HG03378 (cell line): ENCODE data around the gene NLGN1.
"Not testable (repeated sequence)": the region's sequence is repeated elsewhere in the genome, so short reads cannot be mapped to it uniquely, and the experiment has no call there.

Experiments used
- ATAC-seq: cut with Tn5 transposase; IDR thresholded peaks from one replicate; pipeline ENCODE4 v1.9.1; 2021; ENCODE audit warnings: mild to moderate bottlenecking, moderate library complexity; ENCODE audit not compliant: unreplicated experiment

NLGN1 gene

DNA sequence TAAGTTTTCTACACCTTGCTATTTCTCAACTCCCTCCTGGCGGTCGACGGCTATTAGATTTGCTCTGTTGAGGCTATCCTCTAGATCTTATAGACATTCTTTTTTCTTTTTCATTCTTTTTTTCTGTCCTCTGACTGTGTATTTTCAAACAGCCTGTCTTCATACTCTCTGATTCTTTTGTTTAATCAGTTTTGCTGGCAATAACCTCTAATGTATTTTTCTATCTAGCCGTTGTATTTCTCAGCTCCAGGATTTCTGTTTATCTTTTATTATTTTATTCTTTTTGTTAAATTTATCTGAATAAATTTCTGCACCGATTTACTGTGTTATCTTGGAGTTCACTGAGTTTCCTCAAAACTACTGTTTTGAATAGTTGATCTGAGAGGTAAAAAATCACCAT, 31.5 kb downstream of the NLGN1 start:
- ATAC-seq, result no peak

- ATAC-seq, result no peak
These were observed 32.0 kb downstream of the NLGN1 start for GRCh38 chr3:173429527-173429926.

GRCh38 chr3:173430576-173430975, 33.0 kb downstream of the NLGN1 start:
- no peak for ATAC-seq

DNA sequence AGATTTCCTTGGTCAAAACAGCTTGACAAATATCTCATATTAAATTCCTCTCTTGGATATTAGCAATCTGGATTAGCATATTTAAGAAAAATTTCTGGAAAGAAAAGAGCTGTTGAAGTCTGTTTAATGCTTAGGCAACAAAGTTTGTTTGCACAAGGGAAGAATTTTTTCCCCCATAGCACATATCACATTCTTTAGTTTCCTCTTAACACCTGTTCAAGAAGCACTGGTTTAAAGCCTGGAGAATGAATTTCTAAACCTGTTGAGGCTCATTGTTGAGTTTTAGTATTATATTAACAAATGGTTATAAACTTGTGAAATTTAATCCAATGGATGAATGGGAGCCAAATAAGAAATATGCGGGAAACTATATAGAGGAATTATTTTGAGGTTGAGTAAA, 41.5 kb downstream of the NLGN1 start:
- no peak for ATAC-seq

DNA sequence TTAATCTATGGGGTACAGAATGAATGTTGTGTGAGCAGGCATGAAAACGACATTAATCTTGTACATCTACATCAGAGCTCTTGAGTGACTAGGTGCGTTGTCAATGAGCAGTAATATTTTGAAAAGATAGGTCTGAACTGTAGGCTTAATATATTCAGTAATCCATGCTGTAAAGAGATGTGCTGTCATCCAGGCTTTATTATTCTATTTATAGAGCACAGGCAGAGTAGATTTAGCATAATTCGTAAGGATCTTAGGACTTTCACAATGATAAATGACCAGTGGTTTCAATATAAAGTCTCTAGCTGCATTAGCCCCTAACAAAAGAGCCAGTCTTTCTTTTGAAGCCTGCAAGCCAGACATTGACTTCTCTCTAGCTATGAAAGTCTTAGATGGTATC, 43.0 kb downstream of the NLGN1 start:
- no peak for ATAC-seq

GRCh38 chr3:173451561-173451960, 54.0 kb downstream of the NLGN1 start:
- ATAC-seq, result not testable (repeated sequence)

DNA sequence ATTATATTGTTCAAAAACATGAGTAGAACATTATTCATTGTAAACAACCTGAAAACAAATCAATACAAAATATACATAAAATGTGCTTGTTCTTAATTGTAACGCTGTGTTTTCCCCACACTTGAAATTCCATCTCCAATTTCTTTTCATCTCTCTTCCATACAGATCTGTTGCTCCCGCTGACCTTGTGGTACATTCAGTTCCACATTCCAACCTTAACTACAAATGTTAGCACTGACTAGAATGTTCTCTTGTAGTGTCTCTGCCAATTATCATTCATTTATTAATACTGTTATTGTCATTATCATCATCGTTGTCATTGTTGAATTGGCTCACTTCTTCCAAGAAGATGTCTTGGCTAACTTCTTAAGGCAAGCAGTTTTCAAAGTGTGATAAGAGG, 65.7 kb downstream of the NLGN1 start:
- no peak for ATAC-seq

DNA sequence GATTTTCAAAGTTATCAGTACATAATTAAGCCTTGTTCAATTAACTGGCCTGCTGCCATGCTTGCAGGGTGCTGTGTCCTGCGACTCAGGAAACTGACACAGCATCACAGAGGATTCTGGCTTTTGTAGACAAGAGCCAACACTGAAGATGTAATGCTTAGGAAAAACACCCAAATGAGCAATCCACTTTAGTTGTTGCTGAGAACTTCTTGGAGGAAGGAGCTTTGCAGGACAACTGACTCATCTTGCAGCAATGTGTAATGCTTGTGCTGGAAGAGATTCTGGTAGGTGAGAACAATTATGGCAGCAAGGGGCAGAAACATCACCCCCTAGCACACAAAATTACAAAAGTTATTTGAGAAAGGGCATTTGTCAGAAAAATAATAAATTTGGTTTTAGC, 67.6 kb downstream of the NLGN1 start:
- no peak for ATAC-seq

DNA sequence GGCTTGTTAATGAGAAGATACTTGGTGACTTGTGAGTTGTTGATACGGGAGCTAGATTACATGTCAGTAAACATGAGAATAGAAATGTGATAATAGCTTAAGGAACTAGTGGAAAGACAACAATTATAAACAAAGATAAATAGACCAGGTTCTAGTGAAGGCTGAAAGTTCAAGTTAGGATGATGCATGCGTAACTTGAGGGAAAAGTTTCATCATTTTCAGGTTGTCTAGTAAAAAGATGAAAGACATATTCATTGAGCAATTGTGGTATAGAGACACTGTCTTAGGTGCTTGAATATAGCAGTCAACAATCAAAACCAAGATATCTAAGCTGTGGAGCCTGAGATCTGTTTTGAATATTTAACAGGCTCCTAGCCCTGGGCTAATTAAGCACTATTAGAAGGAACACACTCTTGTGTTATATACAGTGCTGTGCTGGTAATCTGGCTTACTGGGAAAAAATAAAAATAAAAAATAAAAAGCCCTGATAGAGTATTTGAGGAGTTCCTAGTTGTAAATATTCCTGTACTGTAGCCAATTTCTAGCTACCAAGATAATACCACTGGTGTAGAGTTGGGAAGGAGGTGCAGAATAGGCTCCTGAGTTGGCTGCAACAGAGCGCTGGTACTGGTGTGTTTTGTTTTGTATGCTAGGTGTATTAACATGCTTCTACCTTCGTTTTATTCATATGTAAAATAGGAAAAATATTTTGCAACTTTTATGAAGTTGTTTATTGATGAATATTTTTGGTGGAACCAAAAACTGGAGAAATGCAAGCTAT, 68.5 kb downstream of the NLGN1 start:
- no peak for ATAC-seq

- no peak for ATAC-seq
These were observed 70.0 kb downstream of the NLGN1 start for GRCh38 chr3:173467501-173467900.

DNA sequence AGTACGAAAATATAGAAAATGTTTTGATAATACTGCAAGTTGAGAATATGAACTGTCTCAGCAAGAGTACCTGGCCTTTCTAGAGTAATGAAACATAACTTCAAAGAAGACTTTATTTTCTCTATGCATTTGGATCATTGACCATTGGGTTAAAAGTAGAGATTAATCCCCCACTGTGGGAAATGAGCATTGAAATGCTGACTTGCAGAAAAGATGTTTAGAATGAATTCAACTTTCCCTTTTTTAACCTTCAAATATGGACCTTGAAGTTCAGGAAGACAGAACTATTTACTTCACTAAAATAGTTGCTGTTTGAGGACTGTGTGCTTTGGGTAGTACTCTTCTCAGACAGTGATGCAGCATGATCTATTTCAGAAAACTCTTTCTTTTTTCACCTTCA, 75.7 kb downstream of the NLGN1 start:
- ATAC-seq, result no peak

DNA sequence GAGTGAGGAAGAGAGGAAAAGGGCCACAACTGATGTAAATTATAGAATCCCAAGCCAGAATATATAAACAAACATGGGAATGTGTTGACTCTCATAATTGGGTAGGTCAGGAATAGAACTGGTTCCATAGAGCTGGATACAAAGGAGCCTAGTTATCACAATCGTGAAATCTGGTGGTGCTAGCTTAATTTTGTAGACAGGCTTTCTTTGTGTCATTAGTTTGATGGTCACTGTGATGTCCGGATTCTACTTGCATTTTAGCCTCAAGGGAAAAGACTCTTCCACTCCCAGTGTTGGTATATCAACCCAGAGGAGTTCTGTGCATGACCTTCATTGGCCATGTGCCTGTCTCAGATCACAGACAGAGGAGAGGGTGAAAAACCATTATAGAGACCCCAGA, 81.8 kb downstream of the NLGN1 start:
- ATAC-seq, result no peak

GRCh38 chr3:173501931-173502489, 104.5 kb downstream of the NLGN1 start:
- ATAC-seq, result no peak

GRCh38 chr3:173502983-173503568, 105.5 kb downstream of the NLGN1 start:
- ATAC-seq, result no peak

- no peak for ATAC-seq
These were observed 113.0 kb downstream of the NLGN1 start for GRCh38 chr3:173510565-173510964.

DNA sequence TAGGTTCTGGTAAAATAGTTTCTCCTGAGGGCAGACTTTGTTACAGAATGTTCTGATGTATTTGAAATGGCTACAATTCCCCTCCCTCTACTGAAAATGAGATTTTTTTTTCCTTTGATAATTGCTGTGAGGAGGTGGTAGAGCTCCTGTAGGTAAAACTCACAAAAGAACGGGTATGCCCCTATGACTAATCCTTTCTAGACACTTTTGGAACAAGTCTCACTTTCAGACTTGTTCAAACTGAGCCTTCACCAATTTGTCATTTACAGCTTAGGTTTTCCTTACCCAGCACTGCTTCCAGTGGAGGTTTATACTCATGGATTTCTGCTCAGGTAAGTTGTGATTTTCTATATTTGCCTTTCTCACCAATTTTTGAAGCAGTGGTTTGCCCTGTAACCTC, 115.6 kb downstream of the NLGN1 start:
- peak; percentile 77 for ATAC-seq

DNA sequence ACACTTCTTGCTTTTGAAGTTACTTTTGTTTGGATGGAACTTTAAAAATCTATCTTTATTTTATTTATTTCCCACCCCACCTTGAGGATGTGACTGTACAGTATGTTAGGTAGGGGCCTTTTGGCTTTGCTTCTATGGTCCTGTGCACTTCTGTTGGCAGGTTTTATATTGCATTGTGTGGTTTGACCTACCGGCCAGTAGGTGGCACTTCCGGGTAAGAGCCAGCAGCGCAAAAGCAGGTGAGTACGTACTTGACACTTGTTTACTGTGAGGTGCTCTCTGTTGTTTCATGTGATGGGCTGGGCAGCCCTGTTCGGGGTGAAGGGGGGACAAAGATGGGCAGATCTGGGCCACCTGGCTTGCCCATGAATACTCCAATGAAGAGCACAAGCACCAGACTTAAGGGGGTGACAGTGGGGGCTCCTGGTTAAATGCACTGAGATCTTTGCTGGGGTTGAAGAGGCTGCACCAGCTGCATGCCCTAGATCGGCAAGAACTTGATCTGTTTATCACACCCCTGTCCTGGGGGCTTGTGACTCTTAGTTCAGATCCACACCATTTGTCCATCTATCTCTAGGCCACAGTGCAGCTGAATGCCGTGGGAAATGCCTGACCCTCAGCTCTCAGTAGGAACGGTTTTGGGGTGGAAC, 131.6 kb downstream of the NLGN1 start:
- peak; percentile 90 for ATAC-seq

DNA sequence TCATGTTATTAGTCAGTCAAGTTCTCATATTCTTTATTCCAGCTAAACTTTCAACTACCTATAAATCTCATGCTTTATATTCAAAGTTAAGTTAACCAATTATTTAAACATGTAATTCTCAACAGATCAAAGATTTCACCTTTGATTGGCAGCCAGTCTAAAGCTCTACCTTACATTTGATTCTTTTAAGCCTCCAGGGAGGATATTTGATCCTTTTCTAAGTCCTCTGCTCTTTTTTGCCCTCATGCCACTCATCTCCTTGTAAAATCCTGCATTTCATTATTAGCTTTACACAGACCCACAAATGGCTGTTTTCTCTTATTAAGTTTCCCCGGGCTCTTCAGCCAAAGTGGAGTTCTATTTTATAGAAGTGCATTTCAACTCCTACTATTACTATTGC, 134.1 kb downstream of the NLGN1 start:
- ATAC-seq, result no peak

DNA sequence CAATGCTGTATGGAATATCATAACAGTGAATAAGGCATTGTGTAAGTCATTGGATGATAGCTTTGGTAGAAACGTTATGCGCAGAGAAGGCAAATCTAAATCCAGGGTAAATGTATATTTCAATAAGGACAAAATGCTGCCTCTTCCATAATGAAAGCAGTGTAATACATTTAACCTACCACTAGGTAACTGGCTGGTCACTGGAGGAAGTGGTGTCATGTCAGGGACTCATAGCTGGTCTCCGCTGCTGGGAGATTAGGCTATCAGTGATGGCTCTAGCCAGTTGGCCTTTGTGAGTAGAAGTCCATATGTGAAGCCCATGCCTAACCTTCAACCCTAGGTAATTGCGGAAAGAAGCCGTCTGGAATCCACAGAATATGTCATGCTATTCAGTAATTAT, 140.9 kb downstream of the NLGN1 start:
- no peak for ATAC-seq

GRCh38 chr3:173545590-173545989, 148.0 kb downstream of the NLGN1 start:
- not testable (repeated sequence) for ATAC-seq

- no peak for ATAC-seq
These were observed 149.5 kb downstream of the NLGN1 start for GRCh38 chr3:173547070-173547469.

GRCh38 chr3:173548261-173548660, 150.7 kb downstream of the NLGN1 start:
- ATAC-seq, result no peak
